Prostate gland (tissue), 2 donors: ENCODE measurements around the gene HIC2. TPM values are rescaled to one million over a fixed set of nuclear protein-coding genes. Genes with fewer than 3 reads are reported as not detected.
"Not testable (repeated sequence)": the region's sequence is repeated elsewhere in the genome, so short reads cannot be mapped to it uniquely, and the experiment has no call there.

Source experiments
- DNase-seq: peaks from one replicate; pipeline ENCODE4 v3.0.0-alpha.2; 2019; ENCODE audit warnings: low spot score
- H3K27ac ChIP-seq, 2 donors: fragments of 200-600 bp; sonication (generic); 2 replicates each; pipeline ENCODE4 v1.5.1; 2017 to 2019
- H3K27me3 ChIP-seq: fragments of 200-600 bp; sonication (generic); replicated peaks from 2 replicates; pipeline ENCODE4 v1.5.1; 2019; ENCODE audit not compliant: insufficient read depth
- H3K36me3 ChIP-seq, 2 donors: fragments of 200-600 bp; sonication (generic); 1 replicate in 1 of 2; 2 replicates in 1 of 2; pipeline versions ENCODE4 v1.5.1 to v1.8.1; 2017 to 2019
- H3K4me1 ChIP-seq: fragments of 200-600 bp; sonication (generic); replicated peaks from 2 replicates; pipeline ENCODE4 v1.5.1; 2019
- H3K4me3 ChIP-seq, 2 donors: fragments of 200-600 bp; sonication (generic); 2 replicates each; pipeline ENCODE4 v1.5.1; 2017 to 2019
- H3K9me3 ChIP-seq: fragments of 200-600 bp; sonication (generic); 2 replicates; pipeline ENCODE4 v1.5.1; 2017
- WGBS: methylation state at CpG from one replicate; pipeline ENCODE4 v1.1.5; 2018; 5-methylcytosine and 5-hydroxymethylcytosine counted together
- intact Hi-C: fragments of 100-400 bp; cut with DNase I; formaldehyde crosslinking; loops from one replicate; pipeline ENCODE4 v1.14.2; 2022
- total RNA-seq, 2 donors: library from RNA; depleted of rRNA; stranded (reverse); fragments of >200 nt; gene quantifications; one replicate each; pipeline ENCODE4 v1.1.0, GENCODE V29; 2016

HIC2 gene, protein sequence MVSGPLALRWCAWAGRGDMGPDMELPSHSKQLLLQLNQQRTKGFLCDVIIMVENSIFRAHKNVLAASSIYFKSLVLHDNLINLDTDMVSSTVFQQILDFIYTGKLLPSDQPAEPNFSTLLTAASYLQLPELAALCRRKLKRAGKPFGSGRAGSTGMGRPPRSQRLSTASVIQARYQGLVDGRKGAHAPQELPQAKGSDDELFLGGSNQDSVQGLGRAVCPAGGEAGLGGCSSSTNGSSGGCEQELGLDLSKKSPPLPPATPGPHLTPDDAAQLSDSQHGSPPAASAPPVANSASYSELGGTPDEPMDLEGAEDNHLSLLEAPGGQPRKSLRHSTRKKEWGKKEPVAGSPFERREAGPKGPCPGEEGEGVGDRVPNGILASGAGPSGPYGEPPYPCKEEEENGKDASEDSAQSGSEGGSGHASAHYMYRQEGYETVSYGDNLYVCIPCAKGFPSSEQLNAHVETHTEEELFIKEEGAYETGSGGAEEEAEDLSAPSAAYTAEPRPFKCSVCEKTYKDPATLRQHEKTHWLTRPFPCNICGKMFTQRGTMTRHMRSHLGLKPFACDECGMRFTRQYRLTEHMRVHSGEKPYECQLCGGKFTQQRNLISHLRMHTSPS
- 10 to 100 TPM in 1 of 2 donors, 1 to 10 TPM in 1; 2.3 to 16.8 TPM for total RNA-seq

GRCh38 chr22:21417227-21417746 is at the start of gene HIC2:
Gene HIC2 (plus strand): TSS chr22:21417371. CDS start chr22:21442832, 25,461 bp downstream.
- H3K27me3 ChIP-seq, H3K36me3 ChIP-seq, H3K27ac ChIP-seq, intact Hi-C loops, H3K9me3 ChIP-seq, DNase-seq, H3K4me1 ChIP-seq: not testable (repeated sequence)
- WGBS: no CpG with 5 or more reads among the region's 81 CpGs
- H3K4me3 ChIP-seq: peak within 1 kb of the TSS; percentile 29 to 34

DNA sequence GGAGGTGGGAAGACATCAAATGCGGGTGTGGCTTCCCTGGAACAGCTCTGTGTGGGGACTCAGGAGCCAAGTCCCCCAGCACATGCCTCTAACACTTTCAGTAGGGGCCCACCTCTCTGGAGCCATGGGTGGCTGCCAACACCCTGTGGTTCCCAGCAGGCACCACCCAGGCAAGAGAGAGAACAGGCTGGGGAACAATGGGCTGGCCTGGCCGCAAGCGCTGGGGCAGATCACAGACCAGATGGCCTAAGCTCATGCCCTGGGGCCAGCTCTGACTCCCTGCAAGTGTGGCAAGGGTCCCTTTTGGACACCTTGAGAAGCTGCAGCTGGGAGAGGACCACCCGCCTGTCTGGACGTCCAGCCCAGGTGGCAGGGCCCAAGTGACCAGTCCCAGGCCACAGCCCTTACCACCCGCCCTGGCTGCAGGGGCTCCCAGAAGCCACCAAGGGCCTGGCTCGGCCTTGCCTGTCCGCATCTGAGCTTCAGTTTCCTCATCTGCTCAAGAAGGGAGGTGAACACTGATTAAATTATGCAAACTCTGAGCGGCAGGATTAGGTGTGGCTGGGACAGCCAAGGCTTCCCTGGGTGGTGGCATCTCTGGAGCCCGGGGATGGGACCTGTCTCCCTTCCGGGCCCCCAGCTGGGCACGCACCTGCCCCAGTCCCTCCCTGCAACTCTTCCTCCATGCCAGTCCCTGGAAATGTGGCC is 48.4 kb upstream of the HIC2 start:
- DNase-seq, intact Hi-C loops: not testable (repeated sequence)

GRCh38 chr22:21375880-21376279 is 41.3 kb upstream of the HIC2 start:
- H3K9me3 ChIP-seq, H3K27ac ChIP-seq, H3K4me3 ChIP-seq, DNase-seq, H3K4me1 ChIP-seq, H3K36me3 ChIP-seq, H3K27me3 ChIP-seq, intact Hi-C loops: not testable (repeated sequence)
- WGBS: no CpG with 5 or more reads among the region's 4 CpGs

More for the DNA sequence above, 48.4 kb upstream of the HIC2 start:
- H3K4me3 ChIP-seq, H3K27me3 ChIP-seq, H3K9me3 ChIP-seq, H3K4me1 ChIP-seq, H3K36me3 ChIP-seq, H3K27ac ChIP-seq: not testable (repeated sequence)
- 95% methylated on average over 3 of the region's 12 CpGs for WGBS

DNA sequence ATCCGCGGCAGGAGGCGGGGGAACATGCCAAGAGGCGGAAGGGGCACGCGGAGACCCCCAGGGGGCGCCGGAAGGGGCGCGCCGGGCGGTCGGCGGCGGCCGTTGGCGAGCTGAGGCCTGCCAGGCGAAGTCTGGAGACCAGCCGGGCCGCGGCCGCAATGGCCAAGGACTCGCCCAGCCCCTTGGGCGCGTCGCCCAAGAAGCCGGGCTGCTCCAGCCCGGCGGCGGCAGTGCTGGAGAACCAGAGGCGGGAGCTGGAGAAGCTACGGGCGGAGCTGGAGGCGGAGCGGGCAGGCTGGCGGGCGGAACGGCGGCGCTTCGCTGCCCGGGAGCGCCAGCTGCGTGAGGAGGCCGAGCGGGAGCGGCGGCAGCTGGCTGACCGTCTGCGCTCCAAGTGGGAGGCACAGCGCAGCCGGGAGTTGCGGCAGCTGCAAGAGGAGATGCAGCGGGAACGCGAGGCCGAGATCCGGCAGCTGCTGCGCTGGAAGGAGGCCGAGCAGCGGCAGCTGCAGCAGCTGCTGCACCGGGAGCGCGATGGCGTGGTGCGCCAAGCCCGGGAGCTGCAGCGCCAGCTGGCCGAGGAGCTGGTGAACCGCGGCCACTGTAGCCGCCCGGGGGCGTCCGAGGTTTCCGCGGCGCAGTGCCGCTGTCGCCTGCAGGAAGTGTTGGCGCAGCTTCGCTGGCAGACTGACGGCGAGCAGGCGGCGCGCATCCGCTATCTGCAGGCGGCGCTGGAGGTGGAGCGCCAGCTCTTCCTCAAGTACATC is 33.3 kb upstream of the HIC2 start, which contains the start of gene RIMBP3B:
RIMBP3B (plus strand) TSS at position 51 of the 767 bp plus-strand sequence; CDS start at position 159, 108 bp downstream.
- DNase-seq, H3K27ac ChIP-seq, H3K36me3 ChIP-seq, intact Hi-C loops, H3K9me3 ChIP-seq, H3K4me3 ChIP-seq, H3K27me3 ChIP-seq, H3K4me1 ChIP-seq: not testable (repeated sequence)
- no CpG with 5 or more reads among the region's 91 CpGs for WGBS

- not testable (repeated sequence) for H3K27me3 ChIP-seq
- WGBS: no CpG with 5 or more reads among the region's 79 CpGs
Measured at GRCh38 chr22:21384468-21385357, 32.5 kb upstream of the HIC2 start.

GRCh38 chr22:21389480-21389879 is 27.7 kb upstream of the HIC2 start:
- DNase-seq, H3K27ac ChIP-seq, intact Hi-C loops, H3K36me3 ChIP-seq, H3K4me1 ChIP-seq, H3K27me3 ChIP-seq, H3K4me3 ChIP-seq, H3K9me3 ChIP-seq: not testable (repeated sequence)
- WGBS: no CpG with 5 or more reads among the region's 7 CpGs

More at GRCh38 chr22:21384468-21385357, 32.5 kb upstream of the HIC2 start:
- H3K4me3 ChIP-seq, H3K27ac ChIP-seq, intact Hi-C loops, H3K9me3 ChIP-seq, H3K4me1 ChIP-seq, H3K36me3 ChIP-seq, DNase-seq: not testable (repeated sequence)

- WGBS: no CpG with 5 or more reads among the region's 9 CpGs
- DNase-seq, H3K27me3 ChIP-seq, H3K9me3 ChIP-seq, intact Hi-C loops, H3K27ac ChIP-seq, H3K36me3 ChIP-seq, H3K4me3 ChIP-seq, H3K4me1 ChIP-seq: not testable (repeated sequence)
Measured at GRCh38 chr22:21390013-21390412, 27.2 kb upstream of the HIC2 start.

GRCh38 chr22:21394613-21395012 is 22.6 kb upstream of the HIC2 start:
- H3K9me3 ChIP-seq, DNase-seq, H3K4me1 ChIP-seq, H3K27ac ChIP-seq, H3K4me3 ChIP-seq, H3K27me3 ChIP-seq, H3K36me3 ChIP-seq, intact Hi-C loops: not testable (repeated sequence)
- no CpG with 5 or more reads among the region's 7 CpGs for WGBS

DNA sequence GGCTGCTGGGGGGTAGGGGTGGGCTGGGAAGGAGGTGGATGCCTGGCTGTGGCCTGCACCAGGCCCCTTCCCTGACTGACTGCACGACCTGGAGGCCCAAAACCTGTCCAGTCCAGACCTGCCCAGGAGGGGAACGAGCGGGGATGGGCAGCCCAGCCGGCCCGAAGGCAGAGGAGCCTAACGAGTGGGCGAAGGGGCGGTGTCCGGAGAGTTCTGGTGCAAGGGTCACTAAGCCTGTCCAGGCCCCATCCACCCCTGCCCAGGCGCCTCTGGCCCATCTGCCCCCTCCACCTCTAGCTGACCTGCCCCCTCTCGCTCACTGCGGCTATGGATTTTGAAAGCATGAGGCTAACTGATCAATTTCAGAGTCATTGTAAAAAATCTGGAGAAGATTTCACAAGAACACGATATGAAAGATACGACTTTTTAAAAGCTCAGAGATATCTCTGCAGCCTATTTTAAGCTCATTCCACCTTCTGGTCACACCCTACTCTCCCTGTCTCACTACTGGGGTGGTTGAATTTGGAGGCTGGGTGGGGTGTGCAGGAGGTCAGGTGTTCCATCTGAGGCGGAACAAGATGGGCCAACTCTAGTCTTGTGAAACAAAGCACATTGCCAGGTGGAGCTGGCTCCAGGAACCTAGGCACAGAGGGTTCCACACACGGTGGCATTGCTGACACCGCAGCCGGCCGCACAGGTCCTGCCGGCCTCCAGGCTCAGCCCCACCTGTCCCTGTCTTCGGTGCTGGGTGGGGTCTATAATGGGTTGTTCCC is 15.8 kb upstream of the HIC2 start:
- WGBS: no CpG with 5 or more reads among the region's 21 CpGs
- intact Hi-C loops, DNase-seq, H3K27me3 ChIP-seq, H3K4me3 ChIP-seq, H3K27ac ChIP-seq, H3K36me3 ChIP-seq, H3K9me3 ChIP-seq, H3K4me1 ChIP-seq: not testable (repeated sequence)

- 100% methylated on average over 1 of the region's 5 CpGs for WGBS
- H3K36me3 ChIP-seq, DNase-seq, intact Hi-C loops, H3K9me3 ChIP-seq, H3K27ac ChIP-seq, H3K4me3 ChIP-seq, H3K27me3 ChIP-seq, H3K4me1 ChIP-seq: not testable (repeated sequence)
Measured at GRCh38 chr22:21402763-21403314, 14.3 kb upstream of the HIC2 start.
